SW480 (cell line): ENCODE data around the gene SRSF3.
"Not testable (repeated sequence)": the region's sequence is repeated elsewhere in the genome, so short reads cannot be mapped to it uniquely, and the experiment has no call there.

Experiments used
- DNase-seq: peaks from one replicate; pipeline ENCODE4 v3.0.0-alpha.2; 2016; ENCODE audit warnings: low spot score

The SRSF3 gene

GRCh38 chr6:36605143-36605542, 11.0 kb downstream of the SRSF3 start:
- no peak for DNase-seq

DNA sequence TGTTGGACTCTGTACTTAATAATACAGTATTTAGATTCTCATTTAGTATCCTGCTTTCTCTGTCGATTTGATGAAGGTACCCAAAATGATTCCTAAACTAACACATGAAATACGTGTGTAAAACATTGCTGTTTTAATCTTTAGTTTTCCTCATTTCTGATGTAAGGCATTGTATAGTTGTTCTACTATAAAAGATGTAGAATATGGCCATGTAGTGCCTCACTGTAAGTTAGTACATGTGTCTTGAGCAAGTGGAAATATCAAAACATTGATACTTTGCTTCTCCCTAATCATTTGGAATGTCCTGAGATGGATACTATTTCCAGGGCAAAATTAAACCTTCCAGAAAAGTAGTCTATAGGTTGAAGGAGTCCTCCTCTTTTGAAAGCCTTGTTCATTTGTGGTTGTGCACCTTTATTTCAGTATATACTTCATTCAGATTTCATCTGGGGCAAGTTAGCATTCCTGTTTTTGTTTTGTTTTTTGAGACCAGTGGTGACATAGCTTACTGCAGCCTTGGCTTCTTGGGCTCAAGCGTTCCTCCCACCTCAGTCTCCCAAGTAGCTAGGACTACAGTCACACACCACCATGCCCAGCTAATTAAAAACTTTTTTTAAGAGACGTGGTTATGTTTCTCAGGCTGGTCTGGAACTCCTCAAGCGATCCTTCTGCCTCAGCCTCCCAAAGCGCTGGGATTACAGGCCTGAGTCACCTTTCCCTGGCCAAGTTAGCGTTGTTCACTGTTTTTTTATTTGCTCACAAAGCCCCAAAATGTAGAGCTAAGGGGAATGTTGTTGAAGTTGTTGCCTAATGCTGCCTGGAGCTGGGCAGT, 11.6 kb downstream of the SRSF3 start:
- DNase-seq, result no peak

GRCh38 chr6:36607305-36607682, 13.1 kb downstream of the SRSF3 start:
- DNase-seq, result not testable (repeated sequence)

- DNase-seq, result no peak
These were observed 13.7 kb downstream of the SRSF3 start for GRCh38 chr6:36607683-36608386.

- DNase-seq, result no peak
These were observed 14.8 kb downstream of the SRSF3 start for GRCh38 chr6:36608788-36609563.

- no peak for DNase-seq
These were observed 15.4 kb downstream of the SRSF3 start for GRCh38 chr6:36609582-36609981.

- no peak for DNase-seq
These were observed 16.1 kb downstream of the SRSF3 start for GRCh38 chr6:36610041-36610955.

DNA sequence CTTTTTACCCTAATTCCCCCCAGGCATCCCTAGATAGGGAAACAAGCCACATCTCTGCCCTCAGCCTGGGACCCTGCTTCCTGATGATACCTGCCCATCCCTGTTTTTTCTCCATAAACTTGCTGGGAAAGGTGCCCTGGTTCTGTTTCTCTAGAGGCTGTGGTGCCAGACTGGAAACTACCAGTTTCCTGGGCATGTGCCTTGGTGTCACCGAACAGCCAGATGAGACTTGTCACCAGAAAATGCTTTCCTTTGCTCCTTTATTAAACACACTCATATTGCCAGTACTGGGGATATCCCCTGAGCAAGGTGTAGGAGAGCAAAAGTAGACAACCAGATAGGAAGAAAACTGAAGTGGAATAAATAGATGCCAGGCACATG, 16.8 kb downstream of the SRSF3 start:
- no peak for DNase-seq

- DNase-seq, result not testable (repeated sequence)
These were observed 17.5 kb downstream of the SRSF3 start for GRCh38 chr6:36611679-36612078.

- DNase-seq, result no peak
These were observed 18.0 kb downstream of the SRSF3 start for GRCh38 chr6:36612101-36612625.

DNA sequence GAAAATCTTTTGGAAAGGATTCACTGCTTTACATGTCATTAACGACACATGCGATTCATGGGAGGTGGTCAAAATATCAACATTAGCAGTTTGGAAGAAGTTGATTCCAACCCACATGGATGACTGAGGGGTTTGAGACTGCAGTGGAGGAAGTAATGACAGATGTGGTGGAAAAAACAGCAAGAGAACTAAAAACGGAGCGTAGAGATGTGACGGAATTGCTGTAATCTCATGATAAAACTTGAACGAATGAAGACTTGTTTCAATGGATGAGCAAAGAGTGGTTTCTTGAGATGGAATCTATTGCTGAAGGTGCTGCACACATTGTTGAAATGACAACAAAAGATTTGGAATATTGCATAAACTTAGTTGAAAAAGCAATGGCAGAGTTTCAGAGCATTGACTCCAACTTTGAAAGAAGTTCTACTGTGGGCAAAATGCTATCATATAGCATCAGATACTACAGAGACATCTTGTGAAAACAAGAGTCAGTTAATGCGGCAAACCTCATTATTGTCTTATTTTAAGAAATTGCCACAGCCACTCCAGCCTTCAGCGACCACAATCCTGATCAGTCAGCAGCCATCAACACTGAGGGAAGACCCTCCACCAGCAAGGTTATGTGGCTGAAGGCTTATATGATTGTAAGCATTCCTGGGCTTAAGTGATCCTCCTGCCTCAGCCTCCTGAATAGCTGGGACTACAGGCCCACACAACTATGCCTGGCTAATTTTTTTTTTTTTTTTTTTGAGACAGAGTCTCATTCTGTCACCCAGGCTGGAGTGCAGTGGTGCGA, 19.2 kb downstream of the SRSF3 start:
- DNase-seq, result no peak

DNA sequence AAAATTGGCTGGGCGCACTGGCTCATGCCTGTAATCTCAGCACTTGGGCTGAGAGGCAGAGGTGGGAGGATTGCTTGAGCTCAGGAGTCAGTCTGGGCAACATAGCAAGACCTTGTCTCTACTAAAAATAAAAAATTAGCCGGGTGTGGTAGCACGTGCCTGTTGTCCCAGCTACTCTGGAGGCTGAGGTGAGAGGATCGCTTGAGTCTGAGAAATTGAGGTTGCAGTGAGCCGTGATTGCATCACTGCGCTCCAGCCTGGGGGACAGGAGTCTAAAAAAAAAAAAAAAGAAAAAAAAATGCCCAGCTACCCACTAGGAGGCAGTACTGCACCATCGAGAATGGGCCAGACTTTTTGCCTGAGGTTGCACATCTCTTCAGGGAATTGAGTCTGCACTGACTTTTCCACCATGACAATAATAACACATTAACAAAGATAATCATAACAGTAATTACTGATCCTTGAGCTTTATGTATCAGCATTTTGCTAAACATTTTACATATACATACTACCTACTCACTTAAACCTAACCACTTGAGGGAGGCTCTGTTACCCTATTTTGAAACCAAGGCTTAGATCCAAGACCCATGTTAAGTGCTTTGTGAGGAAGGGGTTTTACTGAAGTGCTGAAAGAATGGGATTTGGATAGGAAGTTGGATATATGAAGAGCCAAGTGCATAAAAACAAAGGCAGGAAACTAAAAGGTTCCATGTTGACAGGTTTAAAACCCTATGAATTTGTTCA, 21.0 kb downstream of the SRSF3 start:
- DNase-seq, result peak; percentile 27

GRCh38 chr6:36616893-36617521, 22.8 kb downstream of the SRSF3 start:
- peak; percentile 48 for DNase-seq

GRCh38 chr6:36618366-36619355, 24.5 kb downstream of the SRSF3 start:
- no peak for DNase-seq

GRCh38 chr6:36621371-36621855, 27.3 kb downstream of the SRSF3 start:
- DNase-seq, result no peak

DNA sequence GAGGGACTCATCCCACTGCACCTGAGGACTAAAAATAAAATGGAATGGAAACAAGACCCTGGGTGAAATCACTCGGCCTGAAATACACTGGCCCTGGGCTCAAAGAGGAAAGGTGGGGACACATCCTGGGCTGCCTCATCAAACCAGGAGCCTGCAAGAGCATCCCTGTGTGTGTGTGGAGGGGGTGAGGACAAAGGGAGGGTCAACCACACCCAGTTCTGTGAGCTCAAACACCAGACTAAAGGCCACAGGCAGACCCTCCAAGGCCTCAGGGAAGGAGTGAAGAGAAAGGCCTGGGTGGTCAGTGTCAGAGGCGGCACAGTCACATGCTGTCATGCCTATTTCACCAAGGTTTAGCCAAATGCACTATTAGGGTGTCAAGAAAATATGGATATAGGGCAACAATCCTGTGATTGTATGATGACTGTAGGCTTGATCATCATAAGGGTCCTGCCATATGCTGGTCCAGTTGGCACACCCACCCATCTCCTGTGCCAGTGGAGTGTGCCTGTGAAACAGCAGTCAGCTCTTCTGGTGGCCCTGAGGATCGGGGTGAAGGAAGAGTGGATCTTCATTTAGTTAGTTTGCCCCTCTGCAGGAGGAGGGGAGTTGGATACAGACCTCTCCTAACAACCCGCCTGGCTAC, 28.9 kb downstream of the SRSF3 start:
- DNase-seq, result no peak
